Left ventricle myocardium superior (tissue), 1 donor: ENCODE results near the gene GLG1. TPM values are rescaled to one million over a fixed set of nuclear protein-coding genes. Genes with fewer than 3 reads are reported as not detected.
"Not testable (repeated sequence)": the region's sequence is repeated elsewhere in the genome, so short reads cannot be mapped to it uniquely, and the experiment has no call there.

Experiments used
- ATAC-seq: fragments of 200-7000 bp; cut with Tn5 transposase; one replicate; pipeline ENCODE4 v1.9.1; 2020; ENCODE audit warnings: mild to moderate bottlenecking, moderate library complexity
- DNase-seq: peaks from one replicate; pipeline ENCODE4 v3.0.0-alpha.2; 2020
- intact Hi-C: fragments of 100-400 bp; cut with micrococcal nuclease; formaldehyde crosslinking; loops from one replicate; pipeline ENCODE4 v1.11.0; 2022
- total RNA-seq: library from RNA; stranded (reverse); fragmentation: NEBNext Ultra II Directional; extraction: Animal tissue kit (Norgen Biotek cat#: 25700); gene quantifications from one replicate; pipeline ENCODE4 v1.2.1, GENCODE V29; 2021
- donor health status: DM: no; HTN: yes; CAD: no; lungs with severe emphysema.

GLG1 gene
- total RNA-seq, 1 donor from 2014 or later: 80.0 TPM

GRCh38 chr16:74404148-74404933 lies 202.6 kb downstream of the GLG1 start:
- ATAC-seq, DNase-seq: not testable (repeated sequence)

DNA sequence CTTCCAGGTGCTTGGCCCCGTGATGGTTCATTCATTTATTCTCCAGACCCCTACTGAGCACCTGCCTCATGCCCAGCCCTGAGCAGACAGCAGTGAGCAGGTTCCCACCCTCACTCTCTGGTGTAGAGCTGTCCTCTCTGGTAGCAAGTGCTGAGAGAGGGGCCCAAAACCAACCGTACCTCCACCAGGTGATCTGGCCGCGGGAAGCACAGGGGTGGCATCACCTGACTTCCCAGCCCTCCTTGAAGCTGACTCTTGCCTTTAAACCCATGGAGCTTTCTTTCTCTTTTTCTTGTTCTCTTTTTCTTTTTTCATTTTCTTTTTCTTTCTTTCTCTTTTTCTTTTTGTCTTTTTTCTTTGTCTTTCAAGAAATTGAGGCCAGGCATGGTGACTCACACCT lies 206.7 kb downstream of the GLG1 start:
- not testable (repeated sequence) for ATAC-seq, DNase-seq

More at GRCh38 chr16:74404148-74404933, 202.6 kb downstream of the GLG1 start:
- intact Hi-C loops: not testable (repeated sequence)

DNA sequence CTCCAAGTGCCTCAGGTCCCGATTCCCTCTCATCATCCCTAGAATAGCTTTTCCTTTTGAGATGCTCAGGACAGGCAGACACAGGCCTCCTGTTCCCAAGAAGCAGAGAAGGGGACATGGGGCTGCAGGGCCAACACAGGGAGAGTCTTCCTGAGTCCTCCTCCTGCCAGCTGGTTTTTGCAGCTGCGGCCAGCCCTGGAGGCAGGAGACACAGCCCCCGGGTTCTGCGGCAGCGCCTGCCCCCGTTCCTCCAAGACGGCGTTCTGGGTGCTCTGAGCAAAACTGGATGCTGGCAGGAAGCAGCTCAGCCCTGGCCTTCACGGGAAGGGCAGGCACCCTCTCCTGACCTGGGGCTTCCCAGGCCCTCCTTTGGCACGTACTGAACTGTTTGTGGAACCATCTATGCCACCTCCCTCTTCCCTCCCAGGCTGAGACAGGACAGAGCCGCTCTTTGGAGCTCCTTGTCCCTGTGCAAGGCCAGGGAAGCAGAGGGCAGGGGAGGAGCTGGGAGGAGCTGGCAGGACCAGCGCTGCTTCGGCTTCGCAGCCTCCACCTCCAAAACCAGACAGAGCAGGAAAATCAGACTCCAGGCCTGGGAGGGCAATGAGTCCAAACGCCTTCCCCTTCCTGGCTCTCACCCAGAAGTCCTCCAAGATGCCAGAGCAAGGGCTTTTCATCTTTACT lies 208.6 kb downstream of the GLG1 start:
- peak; percentile 80 for ATAC-seq
- DNase-seq: peak; percentile 41
- intact Hi-C loops: not testable (repeated sequence)

More for the DNA sequence above, 206.7 kb downstream of the GLG1 start:
- intact Hi-C loops: not testable (repeated sequence)

Other genes starting within 250 kb of the GLG1 start
- not detected for gene NPIPB15, start 230.8 kb downstream of the GLG1 start, total RNA-seq
- not detected for gene CLEC18B, start 185.6 kb downstream of the GLG1 start, total RNA-seq
- gene RFWD3, start 59.8 kb upstream of the GLG1 start, total RNA-seq: 4.6 TPM
- 4.7 TPM for gene MLKL, start 93.7 kb upstream of the GLG1 start, total RNA-seq
- gene FA2H, start 167.7 kb upstream of the GLG1 start, total RNA-seq: 0.50 TPM